SK-N-SH treated with all-trans-retinoic acid at 6 μM for 48 hours (cell line): Measurements from ENCODE around the gene PNPLA6.
"Not testable (repeated sequence)": the region's sequence is repeated elsewhere in the genome, so short reads cannot be mapped to it uniquely, and the experiment has no call there.

ENCODE experiments used
- ATAC-seq: fragments of 200-7000 bp; cut with Tn5 transposase; 3 replicates; pipeline ENCODE4 v1.9.1; 2020; ENCODE audit warnings: mild to moderate bottlenecking, moderate library complexity
- BACH2 ChIP-seq: fragments of 250-450 bp; sonication (Bioruptor Pico); IDR thresholded peaks from 2 replicates; pipeline ENCODE4 v1.9.0; 2021; ENCODE audit warnings: mild to moderate bottlenecking, borderline replicate concordance
- CSDC2 ChIP-seq: fragments of 250-450 bp; sonication (Bioruptor Pico); IDR thresholded peaks from 2 replicates; pipeline ENCODE4 v1.5.0; 2020; ENCODE audit warnings: mild to moderate bottlenecking, moderate library complexity
- ESRRG ChIP-seq: fragments of 250-450 bp; sonication (Bioruptor Pico); IDR thresholded peaks from 2 replicates; pipeline ENCODE4 v1.6.1; 2021; ENCODE audit warnings: mild to moderate bottlenecking
- ISL1 ChIP-seq: fragments of 250-450 bp; sonication (Bioruptor Pico); IDR thresholded peaks from 2 replicates; pipeline ENCODE4 v2.1.2; 2022; ENCODE audit warnings: mild to moderate bottlenecking, moderate library complexity
- OSR1 ChIP-seq: fragments of 250-450 bp; sonication (Bioruptor Pico); IDR thresholded peaks from 2 replicates; pipeline ENCODE4 v1.8.0; 2022; ENCODE audit warnings: moderate library complexity, mild to moderate bottlenecking, inconsistent platforms
- PATZ1 ChIP-seq: fragments of 250-450 bp; sonication (Bioruptor Pico); IDR thresholded peaks from 2 replicates; pipeline ENCODE4 v1.8.0; 2020; ENCODE audit warnings: mild to moderate bottlenecking, moderate library complexity, borderline replicate concordance
- PPARA ChIP-seq: fragments of 250-450 bp; sonication (Bioruptor Pico); IDR thresholded peaks from 2 replicates; pipeline ENCODE4 v1.5.0; 2020; ENCODE audit warnings: mild to moderate bottlenecking, borderline replicate concordance
- SNAI2 ChIP-seq: fragments of 250-450 bp; sonication (Bioruptor Pico); IDR thresholded peaks from 2 replicates; pipeline ENCODE4 v1.5.0; 2020; ENCODE audit warnings: mild to moderate bottlenecking, moderate library complexity
- TOX ChIP-seq: fragments of 250-450 bp; sonication (Bioruptor Pico); IDR thresholded peaks from 2 replicates; pipeline ENCODE4 v1.8.0; 2021; ENCODE audit warnings: mild to moderate bottlenecking, moderate library complexity, borderline replicate concordance
- ZC3H10 ChIP-seq: fragments of 250-450 bp; sonication (Bioruptor Pico); IDR thresholded peaks from 2 replicates; pipeline ENCODE4 v1.5.1; 2021; ENCODE audit warnings: mild to moderate bottlenecking, moderate library complexity
- ZFP3 ChIP-seq: fragments of 250-450 bp; sonication (Bioruptor Pico); IDR thresholded peaks from 2 replicates; pipeline ENCODE4 v1.5.0; 2020; ENCODE audit warnings: mild to moderate bottlenecking, moderate library complexity
- ZFP30 ChIP-seq: fragments of 450-650 bp; formaldehyde crosslinking; IDR thresholded peaks from 2 replicates; pipeline ENCODE4 v1.5.0; 2022; ENCODE audit warnings: mild to moderate bottlenecking, moderate library complexity
- ZNF565 ChIP-seq: fragments of 450-650 bp; formaldehyde crosslinking; conservative IDR thresholded peaks from 2 replicates; pipeline ENCODE4 v1.5.0; 2020; ENCODE audit warnings: low read depth, mild to moderate bottlenecking, moderate library complexity
- ZNF70 ChIP-seq: fragments of 450-650 bp; formaldehyde crosslinking; IDR thresholded peaks from 2 replicates; pipeline ENCODE4 v1.5.0; 2020; ENCODE audit warnings: mild to moderate bottlenecking, moderate library complexity
- ZNF8 ChIP-seq: fragments of 450-650 bp; formaldehyde crosslinking; IDR thresholded peaks from 2 replicates; pipeline ENCODE4 v1.5.0; 2020; ENCODE audit warnings: mild to moderate bottlenecking, moderate library complexity
- TF ChIP-seq, protein P1 (sequence below): fragments of 250-450 bp; sonication (Bioruptor Pico); IDR thresholded peaks from 2 replicates; pipeline ENCODE4 v1.5.0; 2020; ENCODE audit warnings: mild to moderate bottlenecking, moderate library complexity
- TF ChIP-seq, protein P2 (sequence below): fragments of 250-450 bp; sonication (Bioruptor Pico); IDR thresholded peaks from 2 replicates; pipeline ENCODE4 v1.8.0; 2021; ENCODE audit warnings: low read depth, mild to moderate bottlenecking, moderate library complexity, borderline replicate concordance
- TF ChIP-seq, protein P3 (sequence below): fragments of 250-450 bp; sonication (Bioruptor Pico); IDR thresholded peaks from 2 replicates; pipeline ENCODE4 v1.5.1; 2021; ENCODE audit warnings: mild to moderate bottlenecking, moderate library complexity

Gene PNPLA6

DNA sequence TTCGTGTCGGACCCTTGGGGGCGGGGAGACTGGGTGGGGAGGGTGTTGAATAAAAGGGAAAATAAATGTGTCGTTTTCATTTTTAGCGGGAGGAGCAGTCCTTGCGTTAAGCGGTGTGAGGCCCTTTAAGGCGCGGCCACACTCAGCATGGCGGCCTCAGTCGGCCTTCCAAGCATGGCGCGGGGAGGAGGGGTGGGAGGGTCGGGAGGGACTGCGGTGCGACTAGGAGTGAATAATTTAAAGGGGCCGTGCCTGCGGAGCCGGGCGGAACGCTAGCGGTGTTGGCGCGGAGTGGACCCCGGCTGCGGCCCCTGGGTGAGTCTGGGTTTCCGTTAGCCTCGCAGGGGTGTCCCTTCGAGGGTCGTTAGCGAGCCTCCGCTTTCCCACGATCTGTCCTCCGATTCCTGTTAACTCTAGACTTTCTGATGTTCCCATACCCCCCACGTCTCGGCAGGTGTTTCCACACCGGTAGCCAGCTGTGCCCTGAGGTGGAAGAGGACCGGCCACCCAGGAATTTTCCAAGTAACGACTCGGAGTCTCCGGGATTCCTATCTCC, 1.5 kb upstream of the PNPLA6 start:
- no peak for TF ChIP-seq SNAI2 (CRISPR knock-in tag)
- no peak for TF ChIP-seq CSDC2 (CRISPR knock-in tag)
- TF ChIP-seq ZNF70 (CRISPR knock-in tag): no peak
- TF ChIP-seq, protein P1, sequence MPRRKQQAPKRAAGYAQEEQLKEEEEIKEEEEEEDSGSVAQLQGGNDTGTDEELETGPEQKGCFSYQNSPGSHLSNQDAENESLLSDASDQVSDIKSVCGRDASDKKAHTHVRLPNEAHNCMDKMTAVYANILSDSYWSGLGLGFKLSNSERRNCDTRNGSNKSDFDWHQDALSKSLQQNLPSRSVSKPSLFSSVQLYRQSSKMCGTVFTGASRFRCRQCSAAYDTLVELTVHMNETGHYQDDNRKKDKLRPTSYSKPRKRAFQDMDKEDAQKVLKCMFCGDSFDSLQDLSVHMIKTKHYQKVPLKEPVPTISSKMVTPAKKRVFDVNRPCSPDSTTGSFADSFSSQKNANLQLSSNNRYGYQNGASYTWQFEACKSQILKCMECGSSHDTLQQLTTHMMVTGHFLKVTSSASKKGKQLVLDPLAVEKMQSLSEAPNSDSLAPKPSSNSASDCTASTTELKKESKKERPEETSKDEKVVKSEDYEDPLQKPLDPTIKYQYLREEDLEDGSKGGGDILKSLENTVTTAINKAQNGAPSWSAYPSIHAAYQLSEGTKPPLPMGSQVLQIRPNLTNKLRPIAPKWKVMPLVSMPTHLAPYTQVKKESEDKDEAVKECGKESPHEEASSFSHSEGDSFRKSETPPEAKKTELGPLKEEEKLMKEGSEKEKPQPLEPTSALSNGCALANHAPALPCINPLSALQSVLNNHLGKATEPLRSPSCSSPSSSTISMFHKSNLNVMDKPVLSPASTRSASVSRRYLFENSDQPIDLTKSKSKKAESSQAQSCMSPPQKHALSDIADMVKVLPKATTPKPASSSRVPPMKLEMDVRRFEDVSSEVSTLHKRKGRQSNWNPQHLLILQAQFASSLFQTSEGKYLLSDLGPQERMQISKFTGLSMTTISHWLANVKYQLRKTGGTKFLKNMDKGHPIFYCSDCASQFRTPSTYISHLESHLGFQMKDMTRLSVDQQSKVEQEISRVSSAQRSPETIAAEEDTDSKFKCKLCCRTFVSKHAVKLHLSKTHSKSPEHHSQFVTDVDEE: no peak
- ATAC-seq: peak; percentile 78

- ATAC-seq: peak; percentile 73
- TF ChIP-seq ISL1 (CRISPR knock-in tag) (no peak), PATZ1 (CRISPR knock-in tag) (no peak), ZNF8 (CRISPR knock-in tag) (no peak), ZNF565 (CRISPR knock-in tag) (no peak), ZFP3 (no peak), ZNF70 (CRISPR knock-in tag) (no peak), ZFP30 (CRISPR knock-in tag) (no peak), TOX (CRISPR knock-in tag) (no peak), PPARA (CRISPR knock-in tag) (no peak), ZC3H10 (CRISPR knock-in tag) (no peak), BACH2 (CRISPR knock-in tag) (no peak), CSDC2 (CRISPR knock-in tag) (no peak), ESRRG (CRISPR knock-in tag) (no peak)
- TF ChIP-seq, protein P2, sequence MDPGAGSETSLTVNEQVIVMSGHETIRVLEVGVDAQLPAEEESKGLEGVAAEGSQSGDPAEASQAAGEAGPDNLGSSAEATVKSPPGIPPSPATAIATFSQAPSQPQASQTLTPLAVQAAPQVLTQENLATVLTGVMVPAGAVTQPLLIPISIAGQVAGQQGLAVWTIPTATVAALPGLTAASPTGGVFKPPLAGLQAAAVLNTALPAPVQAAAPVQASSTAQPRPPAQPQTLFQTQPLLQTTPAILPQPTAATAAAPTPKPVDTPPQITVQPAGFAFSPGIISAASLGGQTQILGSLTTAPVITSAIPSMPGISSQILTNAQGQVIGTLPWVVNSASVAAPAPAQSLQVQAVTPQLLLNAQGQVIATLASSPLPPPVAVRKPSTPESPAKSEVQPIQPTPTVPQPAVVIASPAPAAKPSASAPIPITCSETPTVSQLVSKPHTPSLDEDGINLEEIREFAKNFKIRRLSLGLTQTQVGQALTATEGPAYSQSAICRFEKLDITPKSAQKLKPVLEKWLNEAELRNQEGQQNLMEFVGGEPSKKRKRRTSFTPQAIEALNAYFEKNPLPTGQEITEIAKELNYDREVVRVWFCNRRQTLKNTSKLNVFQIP: no peak
- TF ChIP-seq, protein P3, sequence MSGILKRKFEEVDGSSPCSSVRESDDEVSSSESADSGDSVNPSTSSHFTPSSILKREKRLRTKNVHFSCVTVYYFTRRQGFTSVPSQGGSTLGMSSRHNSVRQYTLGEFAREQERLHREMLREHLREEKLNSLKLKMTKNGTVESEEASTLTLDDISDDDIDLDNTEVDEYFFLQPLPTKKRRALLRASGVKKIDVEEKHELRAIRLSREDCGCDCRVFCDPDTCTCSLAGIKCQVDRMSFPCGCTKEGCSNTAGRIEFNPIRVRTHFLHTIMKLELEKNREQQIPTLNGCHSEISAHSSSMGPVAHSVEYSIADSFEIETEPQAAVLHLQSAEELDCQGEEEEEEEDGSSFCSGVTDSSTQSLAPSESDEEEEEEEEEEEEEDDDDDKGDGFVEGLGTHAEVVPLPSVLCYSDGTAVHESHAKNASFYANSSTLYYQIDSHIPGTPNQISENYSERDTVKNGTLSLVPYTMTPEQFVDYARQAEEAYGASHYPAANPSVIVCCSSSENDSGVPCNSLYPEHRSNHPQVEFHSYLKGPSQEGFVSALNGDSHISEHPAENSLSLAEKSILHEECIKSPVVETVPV (CRISPR knock-in tag): no peak
- TF ChIP-seq, protein P1: no peak
These were observed 928 bp upstream of the PNPLA6 start for GRCh38 chr19:7534531-7535046.

DNA sequence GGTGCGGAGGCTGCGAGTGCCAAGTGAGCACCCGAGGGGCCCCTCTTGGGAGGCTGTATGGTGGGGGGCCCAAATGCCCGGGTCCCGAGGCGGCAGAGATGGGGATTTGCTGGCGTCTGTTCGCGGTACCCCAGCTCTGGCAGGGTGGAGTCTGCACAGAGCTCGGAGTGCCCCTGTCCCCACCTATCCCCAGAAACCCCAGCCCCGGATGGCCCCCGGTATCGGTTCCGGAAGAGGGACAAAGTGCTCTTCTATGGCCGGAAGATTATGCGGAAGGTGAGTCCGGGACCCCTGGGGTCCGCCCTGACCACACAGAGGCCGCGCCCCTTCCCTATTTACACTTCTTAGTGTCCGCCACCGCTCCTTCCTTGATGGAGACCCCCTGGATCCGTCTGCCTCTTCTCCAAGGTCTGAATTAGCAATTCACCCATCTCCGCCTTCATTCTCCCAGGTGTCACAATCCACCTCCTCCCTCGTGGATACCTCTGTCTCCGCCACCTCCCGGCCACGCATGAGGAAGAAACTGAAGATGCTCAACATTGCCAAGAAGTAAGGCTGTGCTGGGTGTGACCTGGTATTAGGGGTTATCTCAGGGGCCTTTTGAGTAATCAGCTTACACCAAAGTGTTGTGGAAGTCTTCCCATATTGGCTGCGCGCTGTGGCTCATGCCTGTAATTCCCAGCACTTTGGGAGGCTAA, 630 bp downstream of the PNPLA6 start:
- ATAC-seq: no peak

GRCh38 chr19:7538990-7539389, 3.5 kb downstream of the PNPLA6 start:
- not testable (repeated sequence) for ATAC-seq

More for the DNA sequence above, 630 bp downstream of the PNPLA6 start:
- TF ChIP-seq SNAI2 (CRISPR knock-in tag) (no peak), OSR1 (CRISPR knock-in tag) (no peak)
